Common myeloid progenitor, CD34-positive (primary cell): ENCODE measurements around the gene JAKMIP2.

Experiments
- CTCF ChIA-PET: fragments of 350-600 bp; sonication (Branson Sonifier 250); formaldehyde crosslinking; loops from one replicate; lab custom pipeline; 2021; ENCODE audit warnings: antibody characterized with exemption; lab: Charles Lee
- POLR2A ChIA-PET: fragments of 350-600 bp; sonication (Branson Sonifier 250); formaldehyde crosslinking; loops from one replicate; lab custom pipeline; 2021; ENCODE audit warnings: antibody characterized with exemption; lab: Charles Lee
- DNase-seq, 3 donors: peaks; one replicate each; pipeline versions ENCODE4 v3.0.0 to v3.0.0-alpha.2; 2013
- H3K27ac ChIP-seq, 2 experiments: 1 replicate in 1 of 2; 2 replicates in 1 of 2; pipeline ENCODE4 v1.7.0; 2013; ENCODE audit warnings: inconsistent platforms in 2 of 2, low read length in 2 of 2, mild to moderate bottlenecking in 2 of 2, low read depth in 1 of 2, moderate library complexity in 1 of 2; ENCODE audit not compliant: severe bottlenecking in 2 of 2, insufficient read depth in 1 of 2, poor library complexity in 1 of 2
- H3K27me3 ChIP-seq, 5 experiments: replicated peaks in 2 of 5; 1 replicate in 3 of 5; 2 replicates in 2 of 5; pipeline versions ENCODE4 v1.6.1 to v1.7.0; 2013; ENCODE audit warnings: low read length in 4 of 5, mild to moderate bottlenecking in 2 of 5, moderate library complexity in 2 of 5, inconsistent platforms in 1 of 5; ENCODE audit not compliant: insufficient read depth in 5 of 5, control insufficient read depth in 4 of 5
- H3K36me3 ChIP-seq, 4 experiments: 1 replicate in 2 of 4; 2 replicates in 2 of 4; pipeline versions ENCODE4 v1.6.1 to v1.7.0; 2013; ENCODE audit warnings: low read length in 3 of 4, control low read depth in 1 of 4, mild to moderate bottlenecking in 1 of 4; ENCODE audit not compliant: control insufficient read depth in 4 of 4, insufficient read depth in 4 of 4
- H3K4me1 ChIP-seq, 4 experiments: 1 replicate in 3 of 4; 2 replicates in 1 of 4; pipeline versions ENCODE4 v1.6.1 to v1.7.1; 2013; ENCODE audit warnings: low read length in 3 of 4, mild to moderate bottlenecking in 3 of 4, control low read depth in 1 of 4, inconsistent platforms in 1 of 4, moderate library complexity in 1 of 4; ENCODE audit not compliant: control insufficient read depth in 4 of 4, insufficient read depth in 4 of 4; ENCODE audit errors: control extremely low read depth in 1 of 4
- H3K4me3 ChIP-seq, 7 experiments: 1 replicate in 4 of 7; 2 replicates in 3 of 7; pipeline versions ENCODE4 v1.5.1 to v1.7.0; 2013; ENCODE audit warnings: mild to moderate bottlenecking in 7 of 7, low read length in 6 of 7, moderate library complexity in 6 of 7, inconsistent platforms in 2 of 7, low read depth in 2 of 7, control low read depth in 1 of 7; ENCODE audit not compliant: insufficient read depth in 4 of 7, control insufficient read depth in 1 of 7; ENCODE audit errors: extremely low read depth in 1 of 7
- H3K9me3 ChIP-seq, 5 experiments: 1 replicate in 4 of 5; 2 replicates in 1 of 5; pipeline versions ENCODE4 v1.6.1 to v1.7.1; 2013; ENCODE audit warnings: low read length in 4 of 5, mild to moderate bottlenecking in 2 of 5, inconsistent platforms in 1 of 5, low read depth in 1 of 5, moderate library complexity in 1 of 5; ENCODE audit not compliant: control insufficient read depth in 4 of 5, insufficient read depth in 2 of 5; ENCODE audit errors: control extremely low read depth in 1 of 5
- WGBS: methylation state at CpG from one replicate; pipeline ENCODE4 v1.1.5; 2013; ENCODE audit not compliant: insufficient coverage; 5-methylcytosine and 5-hydroxymethylcytosine counted together

The JAKMIP2 gene

DNA sequence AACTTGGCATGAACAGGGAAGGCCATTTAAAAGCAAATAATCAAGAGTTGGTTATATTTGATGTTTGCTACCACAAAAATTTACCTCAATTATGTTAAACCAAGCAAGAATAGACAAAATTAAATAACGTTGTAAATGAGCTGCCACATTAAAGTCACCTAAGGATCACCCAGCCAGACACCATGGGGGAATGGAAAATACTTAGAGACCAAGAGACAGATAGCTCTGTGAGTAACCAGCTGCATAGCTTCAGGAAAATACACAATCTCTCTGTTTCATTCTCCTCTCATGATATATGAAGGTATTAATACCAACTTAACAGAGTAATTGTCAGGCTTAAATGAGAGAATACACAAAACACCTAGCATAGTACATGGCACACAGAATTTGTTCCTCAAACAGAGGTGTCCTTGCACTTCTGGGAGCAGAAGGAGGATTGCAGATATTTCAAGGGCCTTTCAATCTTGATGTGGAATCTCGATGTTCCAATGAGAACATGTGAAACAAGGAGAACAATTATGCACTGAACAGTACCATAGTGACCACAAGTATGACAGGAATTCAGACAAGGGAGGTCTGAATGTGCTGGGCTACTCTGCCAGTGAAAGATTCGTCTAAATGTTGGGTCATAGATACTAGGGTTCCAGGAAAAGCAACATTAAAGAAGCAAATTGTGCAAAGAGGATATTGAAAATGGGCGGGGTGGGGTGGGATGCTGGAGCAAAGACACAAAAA lies 18.6 kb downstream of the JAKMIP2 start:
- H3K27me3 ChIP-seq: no peaks in the 10 kb centered on the region
- peaks cover 0 to 2% (median 0%) of the 10 kb centered on the region in 4 experiments for H3K36me3 ChIP-seq
- H3K4me1 ChIP-seq: no peaks in the 10 kb centered on the region
- H3K27ac ChIP-seq: no peak overlapping the region
- ChIA-PET CTCF (interaction anchor here (1.6 kb wide), 1 partner anchor 9 kb away, joined by 5 read pairs; no protein-coding TSS in a partner anchor), POLR2A (no interaction called here)
- no peaks in the 10 kb centered on the region for H3K9me3 ChIP-seq
- DNase-seq: no peak
- H3K4me3 ChIP-seq: no peak overlapping the region
- 100% methylated on average over 3 of the region's 4 CpGs for WGBS

DNA sequence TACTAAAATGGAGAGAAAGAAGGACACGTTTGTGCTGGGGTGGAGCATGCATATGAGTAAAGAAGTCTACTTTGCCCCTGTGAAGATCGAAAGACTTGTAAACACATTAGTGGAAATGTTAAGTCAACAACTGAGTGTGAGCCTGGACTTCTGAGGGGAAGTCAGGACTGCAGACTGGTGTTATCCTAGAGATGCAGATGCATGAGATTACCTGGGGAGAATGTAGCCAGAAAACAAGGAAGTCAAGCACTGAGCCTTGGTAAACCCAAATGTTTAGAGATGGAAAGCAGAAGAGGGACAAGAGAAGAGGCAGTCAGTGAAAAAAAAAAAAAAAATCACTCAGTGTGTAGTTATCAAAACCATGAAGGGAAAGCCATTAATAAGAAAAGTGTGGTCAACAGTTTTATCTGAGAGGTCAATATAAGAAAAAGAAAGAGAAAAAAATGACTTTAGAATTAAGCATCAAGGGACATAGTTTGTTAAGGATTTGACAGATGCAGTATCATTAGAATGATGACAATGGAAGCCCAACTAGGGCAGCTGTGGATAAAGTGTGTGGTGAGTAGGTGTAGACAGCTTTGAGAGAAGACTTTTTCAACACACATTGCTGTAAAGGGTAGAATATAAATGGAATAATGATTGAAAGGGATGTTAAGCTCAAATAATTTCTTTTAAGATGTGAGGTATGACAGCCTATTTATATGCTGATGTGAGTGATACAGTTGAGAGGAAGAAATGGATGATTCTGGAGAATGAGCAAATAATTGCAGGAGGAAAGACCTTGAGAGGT lies 22.2 kb downstream of the JAKMIP2 start:
- 81% methylated on average over 2 of the region's 2 CpGs for WGBS
- Histone ChIP-seq H3K27ac (no peak overlapping the region), H3K4me1 (no peaks in the 10 kb centered on the region), H3K4me3 (no peak overlapping the region), H3K9me3 (peaks cover 0 to 1% (median 0%) of the 10 kb centered on the region in 5 experiments), H3K27me3 (no peaks in the 10 kb centered on the region), H3K36me3 (no peaks in the 10 kb centered on the region)
- POLR2A ChIA-PET: no interaction called here
- DNase-seq: no peak
- CTCF ChIA-PET: interaction anchor here (1.3 kb wide), 1 partner anchor 22 kb away, joined by 5 read pairs; the partner anchor contains the start of gene JAKMIP2

DNA sequence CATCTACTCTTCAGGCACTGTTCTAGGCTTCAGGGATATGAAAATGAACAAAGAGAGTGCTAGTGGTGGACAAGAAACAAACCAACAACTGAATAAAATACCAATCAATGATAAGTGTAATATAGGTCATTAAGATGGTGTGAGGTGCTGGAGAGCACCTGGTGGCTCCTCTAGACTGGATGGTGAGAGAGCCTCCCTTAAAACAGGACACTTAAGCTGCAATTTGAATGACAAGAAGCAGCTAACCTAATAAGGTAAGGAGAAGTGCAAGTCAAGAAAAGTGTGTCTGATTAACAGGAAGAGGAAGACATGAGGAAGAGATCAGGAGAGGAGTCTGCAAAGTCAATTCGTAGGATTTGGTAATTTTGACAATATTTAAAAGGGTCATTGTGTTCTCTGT lies 23.1 kb downstream of the JAKMIP2 start:
- Histone ChIP-seq H3K4me3 (no peak overlapping the region), H3K4me1 (no peaks in the 10 kb centered on the region), H3K36me3 (no peaks in the 10 kb centered on the region), H3K27ac (no peak overlapping the region), H3K9me3 (peaks cover 0 to 1% (median 0%) of the 10 kb centered on the region in 5 experiments), H3K27me3 (no peaks in the 10 kb centered on the region)
- WGBS: 88% methylated on average over 1 of the region's 1 CpG
- ChIA-PET CTCF (no interaction called here), POLR2A (no interaction called here)
- DNase-seq: no peak

DNA sequence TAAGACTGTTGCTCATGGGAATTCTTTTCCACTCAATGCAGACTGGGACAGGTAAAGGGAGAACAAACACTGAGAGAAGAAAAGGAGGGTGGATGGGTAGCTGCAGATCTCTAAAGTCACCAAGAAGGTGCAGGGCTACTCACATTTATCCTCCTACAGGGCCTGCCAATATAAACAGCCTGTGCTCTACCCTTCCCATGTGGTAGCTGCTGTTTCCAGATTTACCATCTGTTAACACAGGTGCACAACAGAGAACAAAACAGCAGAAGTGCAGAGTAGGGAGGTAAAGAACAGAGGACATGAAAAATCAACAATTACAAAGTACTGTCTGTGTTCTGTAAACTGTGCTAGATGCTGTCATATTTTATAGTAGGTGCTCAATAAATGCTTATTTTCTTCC lies 26.0 kb downstream of the JAKMIP2 start:
- H3K9me3 ChIP-seq: peaks cover 0 to 1% (median 0%) of the 10 kb centered on the region in 5 experiments
- H3K27me3 ChIP-seq: no peaks in the 10 kb centered on the region
- peaks cover 0 to 2% (median 0%) of the 10 kb centered on the region in 4 experiments for H3K36me3 ChIP-seq
- no peak overlapping the region for H3K4me3 ChIP-seq
- no peaks in the 10 kb centered on the region for H3K4me1 ChIP-seq
- CTCF ChIA-PET: interaction anchor here (1.3 kb wide), 1 partner anchor 10 kb away, joined by 4 read pairs; no protein-coding TSS in a partner anchor
- no peak overlapping the region for H3K27ac ChIP-seq
- DNase-seq: no peak
- POLR2A ChIA-PET: no interaction called here

DNA sequence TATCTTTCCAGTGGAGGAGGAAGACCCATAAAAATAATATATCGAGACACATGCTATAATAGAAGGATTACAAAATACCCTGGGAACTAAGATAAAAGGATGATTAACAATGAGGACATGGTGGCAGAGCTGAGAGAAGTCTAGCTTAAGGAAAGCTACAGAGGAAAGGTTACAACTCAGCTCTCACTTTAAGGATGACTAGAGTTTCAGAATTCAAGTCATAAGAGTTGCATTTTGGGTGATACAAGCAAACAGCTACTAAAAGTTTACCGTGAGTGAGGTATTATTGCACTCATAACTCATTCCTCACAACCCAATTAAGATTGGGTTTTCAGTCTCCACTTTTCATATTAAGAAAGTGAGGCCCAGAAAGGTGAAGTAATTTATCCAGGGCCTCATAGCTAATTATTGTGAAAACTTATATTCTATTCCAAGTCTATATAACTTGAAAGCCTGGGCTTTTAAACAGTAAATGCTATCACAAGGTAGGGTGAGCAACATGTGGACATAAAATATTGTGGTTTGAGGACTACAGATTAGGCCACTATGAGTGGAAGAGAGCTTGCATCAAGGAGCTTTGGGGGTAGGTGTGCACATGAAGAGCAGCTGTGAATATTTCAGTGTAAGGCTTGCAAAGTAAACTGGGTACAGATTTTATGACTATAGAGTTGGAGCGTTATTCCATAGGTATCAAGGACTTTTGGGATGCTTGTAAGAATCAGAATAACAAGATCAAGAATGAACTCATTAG lies 28.0 kb downstream of the JAKMIP2 start:
- no peak overlapping the region for H3K4me3 ChIP-seq

DNA sequence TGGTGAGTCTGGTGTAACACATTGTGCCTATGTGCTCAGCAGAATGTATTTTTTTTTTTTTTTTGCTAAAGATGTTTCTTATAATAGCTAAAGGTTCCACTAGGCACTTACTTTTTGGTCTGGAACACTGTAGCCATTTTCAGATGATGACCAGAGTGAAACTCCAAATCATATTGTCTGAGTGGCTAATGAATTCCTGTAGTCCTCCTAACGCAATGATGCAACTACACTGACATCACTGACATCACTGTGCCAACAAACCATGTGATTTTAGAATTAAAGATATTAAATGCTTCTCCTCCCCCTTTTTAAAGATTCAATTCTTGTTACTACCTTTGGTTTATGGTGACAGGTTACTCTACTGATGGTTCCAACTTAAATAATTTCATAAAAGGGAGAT lies 28.8 kb downstream of the JAKMIP2 start:
- DNase-seq: no peak
- peaks cover 0 to under 1% (median 0%) of the 10 kb centered on the region in 5 experiments for H3K9me3 ChIP-seq
- ChIA-PET POLR2A (no interaction called here), CTCF (no interaction called here)
- H3K4me3 ChIP-seq: no peak overlapping the region
- peaks cover 0 to 2% (median 0%) of the 10 kb centered on the region in 4 experiments for H3K36me3 ChIP-seq
- WGBS: no CpG with 5 or more reads among the region's 1 CpG
- no peak overlapping the region for H3K27ac ChIP-seq
- no peaks in the 10 kb centered on the region for H3K4me1 ChIP-seq
- H3K27me3 ChIP-seq: no peaks in the 10 kb centered on the region

More for the DNA sequence above, 28.0 kb downstream of the JAKMIP2 start:
- no CpG with 5 or more reads among the region's 3 CpGs for WGBS
- ChIA-PET CTCF (interaction anchor here (0.7 to 1.0 kb wide), 2 partner anchors 9 to 15 kb away, joined by 4 to 5 read pairs; no protein-coding TSS in a partner anchor), POLR2A (interaction anchor here (0.7 kb wide), 1 partner anchor 91 kb away, joined by 3 read pairs; no protein-coding TSS in a partner anchor)
- no peak overlapping the region for H3K27ac ChIP-seq
- H3K4me1 ChIP-seq: no peaks in the 10 kb centered on the region
- peaks cover 0 to 1% (median 0%) of the 10 kb centered on the region in 5 experiments for H3K9me3 ChIP-seq
- peaks cover 0 to 2% (median 0%) of the 10 kb centered on the region in 4 experiments for H3K36me3 ChIP-seq
- H3K27me3 ChIP-seq: no peaks in the 10 kb centered on the region
- no peak for DNase-seq
